Measurements from ENCODE around the gene CCDC134.
A peak's percentile ranks its signal among the peaks of the same experiment; 100 is the strongest.

CCDC134 gene

GRCh38 chr22:41870786-41871185 lies 70.3 kb downstream of the CCDC134 start:
- H3K23ac ChIP-seq (ENCODE audit: low read depth, low read length, poor library complexity): no peak overlapping the region
- no CpG with 5 or more reads among the region's 4 CpGs for WGBS, 2 donors (ENCODE audit: extremely low coverage in 2 of 2, insufficient read length in 2 of 2, insufficient replicate concordance in 1 of 2)
- no peak overlapping the region for H2AFZ ChIP-seq (ENCODE audit: low read length)
- H3K36me3 ChIP-seq (replicated peaks in 1 of 2; ENCODE audit: control insufficient read depth in 2 of 2, insufficient read depth in 2 of 2, low read length in 2 of 2): peaks cover 53 to 95% of the 10 kb centered on the region in 2 donors
- no peak overlapping the region for H3K4ac ChIP-seq (ENCODE audit: low read length)
- H3K4me2 ChIP-seq (ENCODE audit: insufficient read depth, low read length, poor library complexity, severe bottlenecking): no peak overlapping the region
- no peak overlapping the region for H2BK120ac ChIP-seq (ENCODE audit: low read depth, low read length)
- no peak overlapping the region for H3K18ac ChIP-seq (ENCODE audit: low read length)
- no peaks in the 10 kb centered on the region for H3K4me1 ChIP-seq (ENCODE audit: control insufficient read depth in 2 of 2, insufficient read depth in 1 of 2, low read depth in 1 of 2, low read length in 2 of 2)
- no peak overlapping the region for H3K4me3 ChIP-seq (ENCODE audit: low read length in 2 of 2)
- no peak overlapping the region for H3K9ac ChIP-seq (ENCODE audit: low read depth, low read length, poor library complexity)
- no peaks in the 10 kb centered on the region for H3K27me3 ChIP-seq (ENCODE audit: control insufficient read depth in 3 of 3, insufficient read depth in 3 of 3, low read depth in 1 of 3, low read length in 3 of 3)
- H3K9me3 ChIP-seq (replicated peaks in 1 of 2; ENCODE audit: control insufficient read depth in 2 of 2, insufficient read depth in 1 of 2, low read depth in 1 of 2, low read length in 2 of 2): peaks cover 0 to 5% of the 10 kb centered on the region in 2 donors
- H2AK5ac ChIP-seq (ENCODE audit: low read depth, low read length): no peak overlapping the region
- H4K8ac ChIP-seq (ENCODE audit: low read depth, low read length): no peak overlapping the region
- no peak overlapping the region for H2BK15ac ChIP-seq (ENCODE audit: low read length)
- peaks cover 12% of the 10 kb centered on the region for H3K79me1 ChIP-seq (ENCODE audit: low read depth, low read length)
- no peak overlapping the region for H4K91ac ChIP-seq (ENCODE audit: low read depth, low read length, poor library complexity)
- H3K27ac ChIP-seq (replicated peaks; ENCODE audit: low read length): no peak overlapping the region
- H3K14ac ChIP-seq (ENCODE audit: low read length): no peak overlapping the region
- no peak overlapping the region for H2BK5ac ChIP-seq (ENCODE audit: low read length)
- no peak for DNase-seq (ENCODE audit: low spot score)
- H2BK12ac ChIP-seq (ENCODE audit: low read length): no peak overlapping the region

- no peak overlapping the region for H3K4ac ChIP-seq (ENCODE audit: low read length)
- no peaks in the 10 kb centered on the region for H3K27me3 ChIP-seq (ENCODE audit: control insufficient read depth in 3 of 3, insufficient read depth in 3 of 3, low read depth in 1 of 3, low read length in 3 of 3)
- no CpG with 5 or more reads among the region's 5 CpGs for WGBS, 2 donors (ENCODE audit: extremely low coverage in 2 of 2, insufficient read length in 2 of 2, insufficient replicate concordance in 1 of 2)
- H3K4me2 ChIP-seq (ENCODE audit: insufficient read depth, low read length, poor library complexity, severe bottlenecking): no peak overlapping the region
- H2BK12ac ChIP-seq (ENCODE audit: low read length): no peak overlapping the region
- H3K9ac ChIP-seq (ENCODE audit: low read depth, low read length, poor library complexity): no peak overlapping the region
- H4K8ac ChIP-seq (ENCODE audit: low read depth, low read length): no peak overlapping the region
- no peak overlapping the region for H3K27ac ChIP-seq (replicated peaks; ENCODE audit: low read length)
- peaks cover 7% of the 10 kb centered on the region for H3K79me1 ChIP-seq (ENCODE audit: low read depth, low read length)
- H2BK5ac ChIP-seq (ENCODE audit: low read length): no peak overlapping the region
- no peak for DNase-seq (ENCODE audit: low spot score)
- H3K18ac ChIP-seq (ENCODE audit: low read length): no peak overlapping the region
- no peak overlapping the region for H2BK120ac ChIP-seq (ENCODE audit: low read depth, low read length)
- no peak overlapping the region for H2AK5ac ChIP-seq (ENCODE audit: low read depth, low read length)
- H2BK15ac ChIP-seq (ENCODE audit: low read length): no peak overlapping the region
- H3K23ac ChIP-seq (ENCODE audit: low read depth, low read length, poor library complexity): no peak overlapping the region
- no peak overlapping the region for H4K91ac ChIP-seq (ENCODE audit: low read depth, low read length, poor library complexity)
- H2AFZ ChIP-seq (ENCODE audit: low read length): no peak overlapping the region
- peaks cover 0 to 5% of the 10 kb centered on the region in 2 donors for H3K9me3 ChIP-seq (replicated peaks in 1 of 2; ENCODE audit: control insufficient read depth in 2 of 2, insufficient read depth in 1 of 2, low read depth in 1 of 2, low read length in 2 of 2)
- H3K14ac ChIP-seq (ENCODE audit: low read length): no peak overlapping the region
- H3K4me3 ChIP-seq (ENCODE audit: low read length in 2 of 2): peak overlapping the region in 1 of 2 donors; percentile 38
- H3K36me3 ChIP-seq (replicated peaks in 1 of 2; ENCODE audit: control insufficient read depth in 2 of 2, insufficient read depth in 2 of 2, low read length in 2 of 2): peaks cover 54 to 97% of the 10 kb centered on the region in 2 donors
- no peaks in the 10 kb centered on the region for H3K4me1 ChIP-seq (ENCODE audit: control insufficient read depth in 2 of 2, insufficient read depth in 1 of 2, low read depth in 1 of 2, low read length in 2 of 2)
Measured at GRCh38 chr22:41873391-41873790, 72.9 kb downstream of the CCDC134 start.

- Histone ChIP-seq H3K18ac (ENCODE audit: low read length) (no peak overlapping the region), H4K8ac (ENCODE audit: low read depth, low read length) (no peak overlapping the region), H3K9me3 (replicated peaks in 1 of 2; ENCODE audit: control insufficient read depth in 2 of 2, insufficient read depth in 1 of 2, low read depth in 1 of 2, low read length in 2 of 2) (peaks cover 0 to 2% of the 10 kb centered on the region in 2 donors), H3K27me3 (ENCODE audit: control insufficient read depth in 3 of 3, insufficient read depth in 3 of 3, low read depth in 1 of 3, low read length in 3 of 3) (no peaks in the 10 kb centered on the region), H2BK120ac (ENCODE audit: low read depth, low read length) (no peak overlapping the region), H2BK5ac (ENCODE audit: low read length) (no peak overlapping the region), H2BK12ac (ENCODE audit: low read length) (no peak overlapping the region), H3K23ac (ENCODE audit: low read depth, low read length, poor library complexity) (no peak overlapping the region), H3K4me1 (ENCODE audit: control insufficient read depth in 2 of 2, insufficient read depth in 1 of 2, low read depth in 1 of 2, low read length in 2 of 2) (no peaks in the 10 kb centered on the region), H3K14ac (ENCODE audit: low read length) (no peak overlapping the region), H3K4me2 (ENCODE audit: insufficient read depth, low read length, poor library complexity, severe bottlenecking) (no peak overlapping the region), H3K4ac (ENCODE audit: low read length) (no peak overlapping the region), H2BK15ac (ENCODE audit: low read length) (no peak overlapping the region), H2AFZ (ENCODE audit: low read length) (no peak overlapping the region), H3K36me3 (replicated peaks in 1 of 2; ENCODE audit: control insufficient read depth in 2 of 2, insufficient read depth in 2 of 2, low read length in 2 of 2) (peaks cover 53 to 97% of the 10 kb centered on the region in 2 donors), H3K27ac (replicated peaks; ENCODE audit: low read length) (no peak overlapping the region), H3K4me3 (ENCODE audit: low read length in 2 of 2) (no peak overlapping the region), H3K79me1 (ENCODE audit: low read depth, low read length) (peaks cover 2% of the 10 kb centered on the region), H2AK5ac (ENCODE audit: low read depth, low read length) (no peak overlapping the region), H4K91ac (ENCODE audit: low read depth, low read length, poor library complexity) (no peak overlapping the region), H3K9ac (ENCODE audit: low read depth, low read length, poor library complexity) (no peak overlapping the region)
- no peak for DNase-seq (ENCODE audit: low spot score)
- WGBS, 2 donors (ENCODE audit: extremely low coverage in 2 of 2, insufficient read length in 2 of 2, insufficient replicate concordance in 1 of 2): no CpG with 5 or more reads among the region's 2 CpGs
Measured at GRCh38 chr22:41874090-41874489, 73.6 kb downstream of the CCDC134 start.

GRCh38 chr22:41875531-41876270 lies 75.2 kb downstream of the CCDC134 start:
- Histone ChIP-seq H3K79me1 (ENCODE audit: low read depth, low read length) (peaks cover 2% of the 10 kb centered on the region), H3K36me3 (replicated peaks in 1 of 2; ENCODE audit: control insufficient read depth in 2 of 2, insufficient read depth in 2 of 2, low read length in 2 of 2) (peaks cover 58 to 97% of the 10 kb centered on the region in 2 donors), H3K9me3 (replicated peaks in 1 of 2; ENCODE audit: control insufficient read depth in 2 of 2, insufficient read depth in 1 of 2, low read depth in 1 of 2, low read length in 2 of 2) (peaks cover 0 to 2% of the 10 kb centered on the region in 2 donors), H3K4me1 (ENCODE audit: control insufficient read depth in 2 of 2, insufficient read depth in 1 of 2, low read depth in 1 of 2, low read length in 2 of 2) (no peaks in the 10 kb centered on the region), H4K91ac (ENCODE audit: low read depth, low read length, poor library complexity) (no peak overlapping the region), H3K4ac (ENCODE audit: low read length) (no peak overlapping the region), H2AK5ac (ENCODE audit: low read depth, low read length) (no peak overlapping the region), H3K4me2 (ENCODE audit: insufficient read depth, low read length, poor library complexity, severe bottlenecking) (no peak overlapping the region), H3K9ac (ENCODE audit: low read depth, low read length, poor library complexity) (no peak overlapping the region), H3K14ac (ENCODE audit: low read length) (no peak overlapping the region), H4K8ac (ENCODE audit: low read depth, low read length) (no peak overlapping the region), H3K4me3 (ENCODE audit: low read length in 2 of 2) (no peak overlapping the region), H2AFZ (ENCODE audit: low read length) (no peak overlapping the region), H3K18ac (ENCODE audit: low read length) (no peak overlapping the region), H3K27ac (replicated peaks; ENCODE audit: low read length) (no peak overlapping the region), H3K23ac (ENCODE audit: low read depth, low read length, poor library complexity) (no peak overlapping the region), H2BK120ac (ENCODE audit: low read depth, low read length) (no peak overlapping the region), H2BK12ac (ENCODE audit: low read length) (no peak overlapping the region), H3K27me3 (ENCODE audit: control insufficient read depth in 3 of 3, insufficient read depth in 3 of 3, low read depth in 1 of 3, low read length in 3 of 3) (no peaks in the 10 kb centered on the region), H2BK15ac (ENCODE audit: low read length) (no peak overlapping the region), H2BK5ac (ENCODE audit: low read length) (no peak overlapping the region)
- DNase-seq (ENCODE audit: low spot score): no peak
- WGBS, 2 donors (ENCODE audit: extremely low coverage in 2 of 2, insufficient read length in 2 of 2, insufficient replicate concordance in 1 of 2): no CpG with 5 or more reads among the region's 10 CpGs
